ENCODE data around the gene PTPRD. TPM values are rescaled to one million over a fixed set of nuclear protein-coding genes. Genes with fewer than 3 reads are reported as not detected.

The PTPRD gene
- total and polyA plus RNA-seq, 2 of the 4 experiments (the other 2 are of a cell fraction) = 0.07 to 0.18 TPM

DNA sequence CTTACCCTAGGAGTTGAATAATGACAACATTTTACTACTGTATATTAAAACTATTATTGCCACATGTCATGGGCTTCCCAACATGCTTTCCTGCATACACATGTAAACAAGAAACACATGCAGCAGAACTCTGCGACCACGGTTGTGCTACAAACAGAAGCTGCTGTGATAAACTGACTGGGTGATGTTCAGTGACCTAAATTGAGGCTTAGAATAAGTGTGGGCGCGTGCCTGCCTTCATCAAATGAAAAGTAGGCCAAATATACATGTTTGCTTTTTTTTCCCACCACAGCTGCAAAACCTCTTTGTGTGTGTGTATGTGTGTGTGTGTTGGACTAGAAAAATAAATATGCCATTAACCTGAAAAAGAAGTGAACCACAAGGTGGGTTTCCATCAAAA is 1202.1 kb downstream of the PTPRD start:
- Histone ChIP-seq H3K9me3 (ENCODE audit: control insufficient read depth, insufficient read depth, low read length) (no peaks in the 10 kb centered on the region), H3K4me3 (ENCODE audit: insufficient read depth, low read depth, low read length) (no peak overlapping the region), H4K8ac (ENCODE audit: low read depth in 2 of 2, low read length in 2 of 2) (no peak overlapping the region), H3K9me1 (ENCODE audit: insufficient read depth, low read length) (no peaks in the 10 kb centered on the region), H4K20me1 (ENCODE audit: insufficient read depth, low read length) (no peaks in the 10 kb centered on the region), H3K14ac (replicated peaks; ENCODE audit: low read depth, low read length) (no peak overlapping the region), H4K5ac (ENCODE audit: low read depth, low read length) (no peak overlapping the region), H3K36me3 (ENCODE audit: control insufficient read depth, insufficient read depth, low read length) (no peaks in the 10 kb centered on the region), H2AK9ac (replicated peaks; ENCODE audit: low read depth, low read length, poor library complexity) (no peak overlapping the region), H4K91ac (ENCODE audit: insufficient read depth, low read depth, low read length) (no peak overlapping the region), H3K27me3 (ENCODE audit: control insufficient read depth, insufficient read depth, low read length) (no peaks in the 10 kb centered on the region), H2BK5ac (ENCODE audit: low read depth, low read length, poor library complexity, severe bottlenecking) (no peak overlapping the region), H2BK20ac (ENCODE audit: low read depth, low read length) (no peak overlapping the region), H2AFZ (replicated peaks; ENCODE audit: low read length, poor library complexity) (no peak overlapping the region), H3K27ac (ENCODE audit: insufficient read depth, low read length) (no peak overlapping the region), H3K9ac (ENCODE audit: low read depth, low read length) (no peak overlapping the region), H3K18ac (ENCODE audit: low read depth, low read length) (no peak overlapping the region), H3K56ac (ENCODE audit: extremely low read depth, insufficient read depth, low read length) (no peak overlapping the region), H2BK120ac (ENCODE audit: low read depth, low read length) (no peak overlapping the region), H3K4ac (ENCODE audit: low read depth, low read length) (no peak overlapping the region), H3K4me1 (ENCODE audit: control insufficient read depth, insufficient read depth, low read length) (no peaks in the 10 kb centered on the region), H2BK15ac (ENCODE audit: low read depth, low read length) (no peak overlapping the region), H3K4me2 (ENCODE audit: low read depth, low read length) (no peak overlapping the region), H3K23ac (ENCODE audit: low read depth, low read length) (no peak overlapping the region), H3K79me1 (ENCODE audit: low read depth in 1 of 2, low read length in 2 of 2) (no peaks in the 10 kb centered on the region), H2AK5ac (ENCODE audit: low read depth, low read length) (no peak overlapping the region)
- WGBS, 2 experiments (ENCODE audit: extremely low coverage in 2 of 2, insufficient read length in 1 of 2) = no CpG with 5 or more reads among the region's 4 CpGs
- in situ Hi-C loops (cut with MboI; ENCODE audit: low sequenced_read_pairs) (no loop called here), dilution Hi-C loops (cut with HindIII; ENCODE audit: low sequenced_read_pairs, unreplicated experiment) (no loop called here), intact Hi-C loops (cut with micrococcal nuclease) (no loop called here)
- no TSS peak for BruUV-seq (replicated peaks)
- ChIA-PET CTCF (no interaction called here), POLR2A (ENCODE audit: unreplicated experiment) (no interaction called here)
- DNase-seq = no peak
- no peak for ATAC-seq (ENCODE audit: low read depth)
- no peak for TF ChIP-seq FOS (IDR thresholded peaks at IDR 0.05; ENCODE audit: low read depth, low read length)
